ELR (cell line): ENCODE measurements around the gene OPCML.

Source experiments
- DNase-seq: peaks from one replicate; pipeline ENCODE4 v3.0.0-alpha.2; 2015; ENCODE audit warnings: low read depth

Gene OPCML

GRCh38 chr11:133123796-133124195 lies 408.5 kb downstream of the OPCML start:
- no peak for DNase-seq

- DNase-seq: no peak
These were observed 408.9 kb downstream of the OPCML start for GRCh38 chr11:133123366-133123765.

DNA sequence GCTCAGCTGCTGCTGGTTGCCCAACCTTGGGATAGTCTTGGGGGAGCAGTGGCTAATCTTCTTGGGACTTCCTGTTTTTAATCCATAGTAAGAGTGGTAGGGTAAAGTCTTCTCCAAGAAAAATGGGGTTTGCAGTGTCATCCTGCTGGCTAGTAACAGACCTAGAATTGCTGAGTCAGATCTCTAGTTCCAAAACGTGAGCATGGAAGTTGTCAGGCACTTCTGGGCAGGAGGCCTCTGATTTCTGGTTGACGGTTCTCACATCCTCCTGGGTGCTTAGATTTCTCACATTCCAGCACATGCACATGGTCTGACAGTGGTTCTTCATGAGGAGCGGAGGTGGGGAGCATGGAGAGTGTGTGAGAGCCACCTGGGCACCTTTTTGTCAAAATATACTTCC lies 410.0 kb downstream of the OPCML start:
- DNase-seq: no peak

DNA sequence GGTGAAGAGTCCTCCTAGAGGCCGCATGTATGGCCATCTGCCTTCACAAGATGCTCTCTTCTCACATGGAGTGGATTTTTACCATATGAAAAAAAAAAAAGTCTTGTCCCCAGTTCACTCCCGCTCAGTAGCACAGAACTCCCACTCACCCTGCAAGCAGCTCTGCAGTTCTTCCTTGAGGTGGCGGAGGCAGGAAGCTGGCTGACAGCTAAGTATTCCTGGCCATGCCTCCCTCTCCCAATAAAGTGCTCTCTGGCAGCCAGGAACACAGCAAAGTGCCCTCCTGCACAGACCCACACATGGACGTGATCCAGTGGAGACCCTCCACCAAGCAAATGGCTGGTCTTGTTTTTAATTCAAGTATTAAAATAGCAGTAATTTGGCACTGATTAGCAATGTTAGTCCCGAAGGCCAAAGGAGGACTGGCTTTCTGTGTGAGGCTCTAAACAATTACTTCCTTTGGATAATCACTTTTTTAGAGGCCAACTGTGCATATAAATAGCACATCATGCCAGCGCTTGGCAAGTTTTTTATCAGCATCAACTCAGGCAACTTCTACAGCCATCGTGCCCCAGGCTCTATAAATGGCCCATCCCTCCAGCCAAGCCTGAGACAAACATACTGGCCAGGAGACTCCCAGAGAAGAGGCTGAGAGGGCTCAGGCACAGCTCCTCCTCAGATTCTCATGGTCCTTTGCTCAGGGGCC lies 413.6 kb downstream of the OPCML start:
- DNase-seq: no peak

- DNase-seq: no peak
These were observed 417.2 kb downstream of the OPCML start for GRCh38 chr11:133115099-133115498.

DNA sequence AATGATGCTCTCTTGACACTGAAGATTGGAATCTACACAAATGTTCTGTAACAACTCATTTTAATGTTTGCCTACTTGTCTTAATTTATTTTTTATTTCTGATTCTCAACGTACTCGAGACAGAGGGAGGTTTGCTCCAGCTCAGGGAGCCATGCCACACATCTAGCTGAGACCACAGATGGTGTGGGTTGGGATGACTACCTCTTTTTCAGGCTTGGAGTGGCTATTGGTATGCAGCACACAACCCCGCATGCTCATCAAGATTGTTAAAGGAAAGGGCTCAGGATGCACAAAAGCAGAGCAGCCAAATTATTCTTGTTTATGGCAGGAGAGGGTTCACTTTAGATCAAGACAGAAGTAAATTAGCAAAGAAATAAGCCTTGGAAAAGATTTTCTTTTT lies 424.5 kb downstream of the OPCML start:
- DNase-seq: no peak

GRCh38 chr11:133107136-133107535 lies 425.2 kb downstream of the OPCML start:
- no peak for DNase-seq

GRCh38 chr11:133106417-133106816 lies 425.9 kb downstream of the OPCML start:
- DNase-seq: no peak

- DNase-seq: no peak
These were observed 428.1 kb downstream of the OPCML start for GRCh38 chr11:133104009-133104744.

DNA sequence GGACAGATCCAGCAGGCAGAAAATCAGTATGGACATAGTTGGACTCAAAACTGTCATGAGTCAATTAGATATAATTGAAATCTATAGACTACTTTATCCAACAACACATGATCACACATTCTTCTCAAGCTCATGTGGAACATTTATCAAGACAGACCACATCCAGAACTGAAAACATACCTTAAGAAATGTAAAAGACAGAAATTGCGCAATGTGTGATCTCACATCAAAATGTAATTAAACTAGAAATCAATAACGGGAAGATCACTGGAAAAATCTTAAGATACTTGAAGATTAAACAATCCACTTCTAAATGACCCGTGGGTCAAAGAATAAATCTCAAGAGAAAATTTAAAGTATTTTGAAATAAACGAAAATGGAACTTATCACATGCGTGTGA lies 435.3 kb downstream of the OPCML start:
- no peak for DNase-seq

DNA sequence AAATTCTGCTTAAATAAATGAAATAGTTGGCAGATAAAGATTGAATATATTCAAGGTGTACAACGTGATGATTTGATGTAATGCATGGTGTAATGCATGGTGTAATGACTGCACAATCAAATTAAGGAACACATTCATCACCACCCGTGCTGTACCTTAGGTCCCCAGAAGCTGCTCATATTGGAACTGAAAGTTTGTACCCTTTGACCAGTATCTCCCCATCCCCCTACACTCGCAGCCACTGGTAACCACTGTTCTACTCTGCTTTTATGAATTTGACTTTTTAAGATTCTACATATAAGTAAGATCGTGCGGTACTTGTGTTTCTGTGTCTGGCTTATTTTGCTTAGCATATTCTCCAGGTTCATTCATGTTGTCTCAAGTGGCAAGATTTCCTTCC lies 445.8 kb downstream of the OPCML start:
- no peak for DNase-seq

DNA sequence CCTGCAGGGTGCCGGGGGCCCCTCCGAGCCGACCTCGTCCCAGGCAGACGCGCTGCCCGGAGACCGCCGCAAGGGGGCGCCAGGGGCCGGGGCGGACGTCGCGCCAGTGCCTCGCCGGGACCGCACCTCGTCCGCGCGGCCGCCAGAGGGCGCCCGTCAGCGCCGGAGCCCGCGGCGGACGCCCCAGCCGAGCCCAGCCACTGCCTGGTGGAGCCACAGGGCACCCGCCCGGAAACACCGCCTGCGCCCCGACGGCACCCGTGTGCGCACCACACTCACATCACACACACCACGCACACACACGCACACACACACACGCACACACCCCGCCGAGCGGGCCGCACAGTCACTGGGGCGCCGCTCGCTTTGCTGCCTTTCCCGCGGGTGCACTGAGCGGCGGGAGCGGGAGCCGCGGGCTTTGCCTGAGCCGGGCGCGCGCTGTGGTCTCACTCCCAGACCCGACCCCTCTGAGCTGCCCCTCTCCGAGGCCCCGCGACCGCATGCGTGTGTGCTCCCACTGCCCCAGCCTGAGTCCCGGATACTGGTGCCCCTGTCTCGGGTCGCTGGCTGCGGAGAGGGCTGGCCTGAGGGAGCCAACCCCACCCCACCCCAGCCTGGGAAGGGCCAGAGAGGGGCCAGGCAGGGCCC lies 449.3 kb downstream of the OPCML start:
- DNase-seq: peak; percentile 49

DNA sequence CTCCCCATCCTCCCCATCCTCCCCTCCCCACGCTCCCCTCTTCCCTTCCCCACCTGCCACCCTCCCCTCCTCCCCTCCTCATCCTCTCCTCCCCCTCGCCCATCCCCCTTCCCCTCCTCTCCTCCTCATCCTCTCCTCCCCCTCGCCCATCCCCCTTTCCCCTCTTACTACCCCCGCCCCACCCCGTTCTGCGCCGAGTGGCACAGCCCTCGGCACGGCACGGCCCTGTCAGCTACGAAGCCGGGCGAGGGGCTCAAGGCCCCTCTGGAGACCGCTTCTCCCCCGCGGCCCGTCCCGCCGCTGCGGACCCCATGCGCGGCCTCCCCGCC lies 449.9 kb downstream of the OPCML start:
- peak; percentile 11 for DNase-seq

GRCh38 chr11:133081730-133082452 lies 450.4 kb downstream of the OPCML start:
- DNase-seq: no peak

GRCh38 chr11:133081020-133081419 lies 451.3 kb downstream of the OPCML start:
- DNase-seq: peak; percentile 7

- peak; percentile 60 for DNase-seq
These were observed 453.5 kb downstream of the OPCML start for GRCh38 chr11:133078591-133079404.

DNA sequence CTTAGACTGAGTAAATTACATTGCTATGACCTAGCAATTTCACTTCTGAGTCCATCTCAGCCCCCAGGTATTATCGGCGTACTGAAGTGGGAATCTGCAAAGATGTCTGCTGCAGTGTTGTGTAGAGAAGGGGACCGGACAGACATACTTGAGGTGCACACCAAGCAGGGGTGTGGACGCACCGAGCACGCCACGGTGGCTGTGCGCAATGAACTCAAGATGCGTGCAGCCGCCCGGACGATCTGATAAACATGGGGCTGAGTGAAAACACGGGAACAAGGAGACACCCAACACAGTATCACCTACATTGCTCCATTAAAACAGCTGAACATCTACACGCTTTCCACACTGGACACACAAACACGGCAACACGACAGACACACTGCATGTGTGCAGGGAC lies 454.3 kb downstream of the OPCML start:
- no peak for DNase-seq

GRCh38 chr11:133075351-133075750 lies 456.9 kb downstream of the OPCML start:
- DNase-seq: no peak

DNA sequence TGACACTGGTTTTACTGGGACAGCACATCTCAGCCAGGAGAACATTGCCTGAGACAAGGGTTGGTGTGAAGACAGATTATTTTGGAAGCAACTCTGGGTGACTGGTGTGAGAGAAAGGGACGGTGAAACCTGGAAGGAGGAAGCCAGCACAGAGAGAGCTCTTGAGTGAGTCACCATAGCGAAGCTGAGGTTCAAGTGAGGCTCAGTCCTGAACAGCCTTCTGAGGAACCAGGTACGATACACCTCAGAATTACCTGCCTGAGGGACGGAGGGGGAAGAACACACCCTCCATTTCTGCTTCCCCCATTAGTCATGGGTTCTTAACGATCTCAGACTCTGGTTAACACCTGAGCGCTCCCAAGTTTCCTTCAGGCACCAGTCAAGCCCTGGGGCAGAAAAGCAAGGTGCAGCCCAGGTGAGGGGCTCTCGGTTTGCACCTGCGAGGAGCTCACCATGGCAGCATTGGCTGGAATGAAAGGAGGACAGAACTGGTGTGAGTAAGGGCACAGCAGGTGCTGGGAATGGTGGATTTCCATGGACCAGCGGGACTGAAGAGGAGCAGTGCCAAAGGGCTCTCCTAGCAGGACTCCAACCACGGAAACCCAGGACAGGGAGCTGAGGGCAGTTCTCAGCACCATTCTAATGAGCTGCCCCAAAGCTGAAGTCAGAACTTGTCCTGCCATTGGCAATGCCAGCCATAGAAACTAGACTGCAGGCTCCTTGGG lies 459.3 kb downstream of the OPCML start:
- no peak for DNase-seq

GRCh38 chr11:133072378-133072777 lies 459.9 kb downstream of the OPCML start:
- no peak for DNase-seq

DNA sequence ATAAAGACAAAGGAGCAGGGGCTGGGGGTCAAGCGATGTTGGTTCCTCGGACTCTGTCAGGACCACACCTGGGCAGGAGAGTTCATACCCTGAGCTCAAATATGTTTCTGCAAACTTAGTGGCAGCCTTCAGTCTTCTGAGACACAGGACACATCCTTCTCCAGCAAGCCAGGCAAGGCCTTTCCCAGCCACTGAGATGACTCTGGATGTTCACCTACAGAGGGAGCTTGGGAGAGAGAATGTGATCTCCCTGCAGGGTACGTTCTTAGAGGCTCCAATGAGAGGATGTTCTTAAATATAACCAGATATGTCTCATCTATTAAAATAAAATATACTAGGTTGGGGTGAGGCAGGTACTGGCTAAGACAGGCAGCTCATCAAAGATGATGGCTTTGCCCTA lies 461.5 kb downstream of the OPCML start:
- DNase-seq: no peak
